Muscle of back (tissue), 13 donors: ENCODE results near the gene MBTPS1. TPM values are rescaled to one million over a fixed set of nuclear protein-coding genes. Genes with fewer than 3 reads are reported as not detected.

Experiments used
- DNase-seq, 3 donors: peaks; one replicate each; pipeline versions ENCODE4 v3.0.0 to v3.0.0-alpha.2; 2013
- long read RNA-seq, 9 donors: transcript quantifications; one replicate each; lab custom pipeline, GENCODE V29; 2026
- polyA plus RNA-seq, 10 donors: library from polyadenylated mRNA; unstranded; fragments of 120-200 nt; gene quantifications; one replicate each; pipeline ENCODE4 v1.2.1, GENCODE V29; 2013; ENCODE audit not compliant: insufficient read length in 10 of 10

MBTPS1 gene
- 10 to 100 TPM; 65.9 to 92.8 (median 68.7) TPM for polyA plus RNA-seq
- long read RNA-seq, donor 1, full-length matches to known transcripts = 9 of 16 reads
- long read RNA-seq, donor 1, partial matches to known transcripts = 7 of 16 reads
- long read RNA-seq, donor 1, other reads (novel, unspliced or antisense) = 0 of 16 reads
- long read RNA-seq, donor 2, full-length matches to known transcripts = 4 of 10 reads
- long read RNA-seq, donor 2, partial matches to known transcripts = 6 of 10 reads
- long read RNA-seq, donor 2, other reads (novel, unspliced or antisense) = 0 of 10 reads
- long read RNA-seq, donor 3 = 0 reads
- long read RNA-seq, donor 4, full-length matches to known transcripts = 3 of 3 reads
- long read RNA-seq, donor 4, partial matches to known transcripts = 0 of 3 reads
- long read RNA-seq, donor 4, other reads (novel, unspliced or antisense) = 0 of 3 reads
- long read RNA-seq, donor 5, full-length matches to known transcripts = 9 of 28 reads
- long read RNA-seq, donor 5, partial matches to known transcripts = 19 of 28 reads
- long read RNA-seq, donor 5, other reads (novel, unspliced or antisense) = 0 of 28 reads
- long read RNA-seq, donor 6, full-length matches to known transcripts = 5 of 10 reads
- long read RNA-seq, donor 6, partial matches to known transcripts = 5 of 10 reads
- long read RNA-seq, donor 6, other reads (novel, unspliced or antisense) = 0 of 10 reads
- long read RNA-seq, donor 7, full-length matches to known transcripts = 2 of 2 reads
- long read RNA-seq, donor 7, partial matches to known transcripts = 0 of 2 reads
- long read RNA-seq, donor 7, other reads (novel, unspliced or antisense) = 0 of 2 reads
- long read RNA-seq, donor 8, full-length matches to known transcripts = 4 of 33 reads
- long read RNA-seq, donor 8, partial matches to known transcripts = 29 of 33 reads
- long read RNA-seq, donor 8, other reads (novel, unspliced or antisense) = 0 of 33 reads
- long read RNA-seq, donor 9, full-length matches to known transcripts = 1 of 1 reads
- long read RNA-seq, donor 9, partial matches to known transcripts = 0 of 1 reads
- long read RNA-seq, donor 9, other reads (novel, unspliced or antisense) = 0 of 1 reads

DNA sequence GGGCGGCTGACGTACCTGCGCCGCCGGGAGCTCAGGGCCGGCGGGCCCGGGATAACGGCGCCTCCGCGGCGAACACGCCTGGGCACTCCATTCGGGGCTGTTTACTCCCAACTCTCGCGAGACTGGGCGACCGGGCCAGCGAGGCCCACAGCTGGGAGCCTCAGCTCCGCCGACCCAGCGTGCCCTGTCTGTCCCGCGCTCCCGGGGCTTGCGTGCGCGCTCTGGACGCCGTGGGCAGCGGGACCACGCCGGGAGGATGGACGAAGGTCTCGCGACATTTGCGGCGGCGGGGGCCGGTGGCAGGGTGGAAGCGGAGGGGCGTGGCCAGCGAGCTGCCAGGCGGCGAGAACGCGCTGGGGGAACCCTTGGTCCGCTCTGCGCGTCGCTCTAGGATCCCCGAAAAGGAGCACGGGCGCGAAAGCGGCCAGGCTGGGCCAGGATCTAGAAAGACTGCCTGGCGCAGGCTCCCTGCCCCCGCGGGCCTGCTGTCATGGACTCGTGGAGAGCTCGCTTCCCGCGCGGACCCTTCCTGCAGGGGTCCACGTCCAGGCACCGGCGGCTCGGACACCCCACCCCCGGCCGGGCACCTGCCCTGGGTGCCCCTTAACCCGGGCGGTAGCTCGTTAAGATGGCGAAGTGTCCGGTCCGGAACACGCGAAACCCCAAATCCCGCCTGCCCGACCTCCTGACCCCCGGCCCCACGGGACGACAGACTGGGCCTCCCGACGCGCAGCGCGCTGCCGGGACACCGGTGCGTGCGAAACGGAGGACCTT lies at the start of gene MBTPS1:
Gene MBTPS1, minus strand, starts transcription at position 223 of the 774 bp plus-strand sequence. CDS start 15,159 bp downstream, outside the sequence.
- DNase-seq = peak; percentile 98 to 99 (median 99)

DNA sequence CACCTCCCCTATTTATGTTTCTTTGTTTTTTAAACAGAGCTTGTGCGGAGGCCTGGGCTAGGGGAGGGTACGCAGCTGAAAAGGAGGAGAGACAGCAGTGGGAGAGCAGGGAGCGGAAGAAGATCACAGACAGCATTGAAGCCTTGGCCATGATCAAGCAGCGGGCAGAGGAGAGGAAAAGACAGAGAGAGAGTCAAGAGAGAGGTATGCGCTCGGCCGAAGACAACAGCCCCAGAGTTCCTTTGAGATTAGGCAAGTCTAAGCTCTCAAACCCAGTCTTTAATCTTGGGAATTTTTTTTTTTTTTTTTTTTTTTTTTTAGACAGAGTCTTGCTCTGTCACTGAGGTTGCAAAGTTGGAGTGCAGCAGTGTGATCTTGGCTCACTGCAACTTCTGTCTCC lies 49.0 kb upstream of the MBTPS1 start:
- no peak for DNase-seq

DNA sequence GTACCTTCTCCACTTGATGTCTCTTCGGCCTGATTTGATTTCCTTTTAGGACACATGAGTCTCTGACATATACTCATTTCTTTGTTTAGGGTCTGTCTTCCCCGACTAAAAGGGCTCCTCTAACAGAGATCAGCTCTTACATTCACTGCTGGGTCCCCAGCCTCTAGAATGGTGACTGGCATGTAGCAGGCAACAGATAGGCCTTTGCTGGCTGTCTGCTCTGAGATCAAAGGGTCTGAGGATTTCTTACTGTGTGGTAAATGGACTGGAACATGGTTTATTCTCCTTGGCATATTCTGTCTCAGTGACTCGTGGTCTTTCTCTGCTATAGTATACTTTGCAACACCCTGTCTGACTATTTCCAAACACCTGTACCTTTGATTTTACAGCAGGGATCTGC lies 45.1 kb upstream of the MBTPS1 start:
- no peak for DNase-seq

DNA sequence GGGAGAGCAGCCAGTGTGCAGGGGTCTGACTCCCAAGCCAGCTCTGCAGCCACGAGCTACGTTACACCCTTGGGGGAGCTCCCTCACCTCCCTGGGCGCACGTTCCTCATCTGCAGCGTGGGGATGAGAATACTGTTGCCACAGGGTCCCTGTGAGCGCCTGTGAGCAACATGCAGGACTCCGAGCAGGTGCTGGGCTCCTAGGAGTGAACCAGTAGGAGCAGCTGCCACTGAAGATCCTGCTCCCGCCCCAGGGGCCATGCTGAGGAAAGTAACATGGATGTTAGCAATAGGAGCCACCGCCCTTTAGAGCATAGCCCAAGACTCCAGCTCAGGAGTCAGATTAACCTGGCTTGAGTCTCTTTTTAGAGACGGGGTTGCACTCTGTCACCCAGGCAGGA lies 44.3 kb upstream of the MBTPS1 start:
- DNase-seq = no peak

DNA sequence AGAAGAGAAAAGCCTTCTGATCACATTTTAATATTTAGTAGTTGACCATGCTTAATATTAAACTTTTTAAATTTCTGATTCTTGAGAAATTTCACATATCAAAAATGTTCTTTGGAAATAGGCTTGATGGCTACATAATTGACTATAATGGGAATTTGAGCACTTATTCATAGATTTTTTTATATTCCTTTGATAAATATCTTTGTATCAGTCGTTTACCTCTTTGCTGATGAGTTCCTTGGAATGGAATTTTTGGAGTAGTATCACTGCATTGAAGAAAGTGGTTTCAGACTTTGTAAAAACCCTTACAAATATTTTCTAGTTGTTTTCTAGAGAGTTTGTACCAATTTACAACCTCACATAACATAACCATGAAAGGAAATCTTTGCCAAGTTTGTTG lies 43.1 kb upstream of the MBTPS1 start:
- no peak for DNase-seq

DNA sequence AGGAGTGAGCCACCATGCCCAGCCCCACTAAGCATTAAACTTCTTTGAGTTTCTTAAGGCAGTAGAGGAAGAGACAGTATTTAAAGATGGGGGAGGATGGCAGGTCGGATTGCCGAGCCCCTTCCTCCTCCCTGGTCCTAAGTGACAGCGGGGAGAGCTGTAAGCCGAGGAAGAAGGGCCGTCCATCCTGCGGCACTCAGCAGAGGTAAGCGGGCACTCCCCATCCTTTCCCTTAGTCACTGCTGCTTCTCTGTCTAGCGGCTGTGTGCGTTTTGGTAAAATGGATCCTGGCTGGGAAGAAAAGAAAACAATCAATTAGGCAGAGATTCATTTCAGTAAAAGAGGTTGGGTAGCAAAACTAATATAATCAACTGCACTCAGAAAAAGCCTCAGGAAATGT lies 42.3 kb upstream of the MBTPS1 start:
- no peak for DNase-seq

DNA sequence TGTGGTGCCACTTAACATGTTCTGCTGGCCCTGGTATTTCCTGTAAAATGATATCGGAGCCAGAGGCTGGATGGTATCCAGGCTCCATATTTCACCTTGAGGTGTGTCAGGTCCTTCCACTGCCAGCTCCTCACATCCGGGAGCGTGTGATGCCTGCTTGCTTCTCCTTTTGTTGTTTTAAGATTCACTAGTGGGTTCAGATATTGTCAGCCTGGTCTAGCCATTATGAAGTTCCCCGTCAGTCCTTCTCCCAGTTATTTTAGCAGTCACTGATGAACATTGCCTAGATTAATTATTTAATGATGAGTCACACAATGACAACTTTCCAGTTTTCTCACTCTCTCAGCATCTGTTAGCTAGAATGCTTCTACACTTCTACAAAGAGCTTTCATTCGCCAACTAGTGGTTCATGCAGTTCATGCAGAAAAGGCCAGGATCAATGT lies 39.6 kb upstream of the MBTPS1 start:
- no peak for DNase-seq

DNA sequence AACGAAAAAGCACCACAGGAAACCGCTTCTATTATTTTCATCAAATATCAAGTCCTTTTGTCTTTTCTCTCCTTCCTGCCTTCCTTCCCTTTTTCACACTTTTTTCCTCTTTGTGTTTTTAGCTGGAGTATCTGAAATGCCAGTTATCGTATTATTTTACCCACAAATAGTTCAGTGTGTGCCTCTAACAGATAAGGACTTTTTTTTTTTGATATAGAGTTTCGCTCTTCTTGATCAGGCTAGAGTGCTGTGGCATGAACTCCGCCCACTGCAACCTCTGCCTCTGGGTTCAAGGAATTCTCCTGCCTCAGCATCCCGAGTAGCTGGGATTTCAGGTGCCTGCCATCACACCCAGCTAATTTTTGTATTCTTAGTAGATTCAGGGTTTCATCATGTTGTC lies 39.0 kb upstream of the MBTPS1 start:
- DNase-seq = no peak

DNA sequence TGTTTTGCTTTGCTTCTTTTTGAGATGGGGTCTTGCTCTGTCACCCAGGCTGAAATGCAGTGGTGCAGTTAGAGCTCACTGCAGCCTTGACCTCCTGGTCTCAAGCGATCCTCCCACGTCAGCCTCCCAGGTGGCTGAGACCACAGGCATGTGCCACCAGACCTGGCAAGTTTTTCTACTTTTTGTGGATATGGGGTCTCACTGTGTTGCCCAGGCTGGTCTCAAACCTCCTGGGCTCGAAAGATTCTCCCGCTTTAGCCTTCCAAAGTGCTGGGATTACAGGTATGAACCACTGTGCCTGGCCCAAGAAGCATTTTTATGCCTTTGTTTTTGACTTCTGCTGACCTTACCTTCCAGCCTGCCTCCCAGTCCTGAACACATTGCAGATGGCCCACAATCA lies 38.5 kb upstream of the MBTPS1 start:
- DNase-seq = no peak

DNA sequence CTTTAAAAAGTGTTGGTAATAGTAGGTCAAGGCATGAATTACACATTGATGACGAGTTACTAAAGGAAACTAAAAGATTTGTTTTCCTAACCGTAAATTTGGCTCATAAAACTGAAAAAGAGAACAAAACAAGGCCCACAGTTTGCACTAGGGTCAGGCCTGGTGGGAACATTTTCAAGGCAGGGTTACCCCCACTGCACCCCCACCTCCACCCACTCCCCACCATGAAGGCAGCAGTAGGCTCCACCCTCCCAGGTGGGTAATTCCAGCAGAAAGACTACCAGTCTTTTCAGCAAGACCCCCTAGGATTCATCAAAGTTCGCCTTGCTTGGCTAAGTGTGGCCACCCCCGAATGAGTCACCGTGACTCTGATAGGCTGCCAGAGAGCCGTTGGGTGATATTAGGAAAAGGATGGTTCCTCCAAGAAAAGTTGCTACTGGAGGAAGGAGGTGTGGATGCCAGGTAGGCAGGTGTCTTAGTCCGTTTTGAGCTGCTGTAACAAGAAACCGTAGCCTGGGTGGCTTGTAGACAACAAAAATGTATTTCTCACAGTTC lies 37.0 kb upstream of the MBTPS1 start:
- DNase-seq = no peak

DNA sequence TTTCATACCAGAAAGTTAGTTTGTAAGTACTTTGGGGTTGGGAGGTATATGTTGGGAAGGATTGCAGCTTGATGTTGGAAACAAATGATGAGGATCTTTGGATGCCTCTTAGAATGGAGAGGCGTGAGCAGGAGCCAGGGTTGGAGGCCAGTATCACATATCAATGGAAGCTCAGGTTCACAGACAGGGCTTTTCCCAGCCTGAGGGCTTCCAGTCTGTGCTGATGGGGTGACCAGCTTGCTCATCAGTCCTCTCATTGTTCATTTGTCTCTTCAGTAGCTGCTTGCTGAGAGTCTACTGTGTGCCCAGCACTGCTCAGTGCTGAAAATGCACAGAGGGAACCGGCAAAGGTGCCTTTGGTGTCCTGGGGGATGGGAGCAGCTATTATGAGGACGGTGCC lies 34.2 kb upstream of the MBTPS1 start:
- DNase-seq = no peak

DNA sequence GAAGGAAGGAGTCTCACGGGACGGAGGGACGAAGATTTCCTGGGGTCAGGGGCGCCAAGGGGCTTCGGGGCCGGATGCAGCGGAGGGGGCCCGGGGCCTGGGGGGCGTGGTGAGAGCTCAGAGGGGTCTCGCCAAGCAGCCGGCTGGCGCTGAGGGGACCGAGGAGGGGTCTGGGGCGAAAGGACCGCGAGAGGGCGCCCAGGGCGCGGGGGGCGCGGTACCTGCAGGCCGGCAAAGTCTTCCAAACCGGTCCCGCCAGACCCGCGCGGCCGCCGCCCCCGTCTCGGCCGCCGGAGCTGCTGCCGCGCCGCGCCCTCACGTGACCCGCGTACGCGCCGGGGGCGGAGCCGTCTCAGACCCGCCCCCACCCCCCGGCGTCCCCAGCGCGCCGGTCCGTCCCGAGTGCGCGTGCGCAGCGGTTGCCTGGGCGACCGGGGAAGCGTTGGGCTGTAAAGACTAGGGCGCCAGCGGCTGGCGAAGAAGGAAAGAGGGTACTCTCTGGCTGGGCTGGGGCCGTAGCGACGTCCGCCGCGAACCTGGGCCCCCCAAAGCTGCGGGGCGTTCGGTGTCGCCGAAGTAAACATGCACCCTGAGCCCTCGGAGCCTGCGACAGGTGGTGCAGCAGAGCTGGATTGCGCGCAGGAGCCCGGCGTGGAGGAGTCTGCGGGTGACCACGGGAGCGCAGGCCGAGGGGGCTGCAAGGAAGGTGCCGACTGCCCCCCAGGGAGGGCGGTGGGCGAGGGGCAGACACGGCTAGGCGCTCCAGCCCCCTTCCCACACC lies 28.3 kb upstream of the MBTPS1 start, which contains the start of the genes DNAAF1 and HSDL1:
Gene DNAAF1, plus strand, starts transcription at position 450 of the 781 bp plus-strand sequence. Its CDS starts 133 bp downstream, at position 583.
Gene HSDL1, minus strand, starts transcription at position 319 of the 781 bp plus-strand sequence. CDS start 13,856 bp downstream, outside the sequence.
- DNase-seq = peak; percentile 88 to 95 (median 94)

DNA sequence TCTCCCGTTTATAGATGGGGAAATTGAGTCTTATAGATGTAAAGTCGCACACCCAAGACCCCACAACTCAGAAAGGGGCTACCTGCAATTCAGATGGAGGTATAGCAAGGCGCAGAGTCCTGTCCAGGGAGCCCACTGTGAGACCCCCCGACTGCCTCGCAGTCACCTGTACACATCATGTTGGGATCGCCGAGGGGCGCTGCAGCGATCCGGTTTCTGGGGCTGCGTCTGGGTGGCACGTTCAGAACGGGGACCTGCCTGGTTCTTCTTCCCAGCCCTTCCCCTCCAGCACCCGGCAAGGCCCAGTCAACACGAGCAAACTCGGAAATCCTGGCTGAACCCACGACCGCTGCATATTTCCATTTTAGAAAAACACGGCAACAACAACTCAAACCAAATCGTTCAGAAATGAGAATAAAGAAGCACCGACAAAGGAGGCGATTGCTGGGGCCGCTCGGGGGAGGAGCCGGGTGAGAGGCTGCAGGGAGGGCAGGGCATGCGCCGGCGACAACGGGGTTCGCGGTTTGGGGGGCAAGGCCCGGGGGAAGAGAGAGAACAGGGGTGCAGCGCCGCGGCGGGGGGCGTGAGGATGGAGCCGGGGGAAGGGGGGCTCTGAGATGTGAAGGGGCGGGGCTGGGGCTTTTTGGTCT lies 27.6 kb upstream of the MBTPS1 start:
- DNase-seq = peak in 2 of 3 donors; percentile 27 to 59

DNA sequence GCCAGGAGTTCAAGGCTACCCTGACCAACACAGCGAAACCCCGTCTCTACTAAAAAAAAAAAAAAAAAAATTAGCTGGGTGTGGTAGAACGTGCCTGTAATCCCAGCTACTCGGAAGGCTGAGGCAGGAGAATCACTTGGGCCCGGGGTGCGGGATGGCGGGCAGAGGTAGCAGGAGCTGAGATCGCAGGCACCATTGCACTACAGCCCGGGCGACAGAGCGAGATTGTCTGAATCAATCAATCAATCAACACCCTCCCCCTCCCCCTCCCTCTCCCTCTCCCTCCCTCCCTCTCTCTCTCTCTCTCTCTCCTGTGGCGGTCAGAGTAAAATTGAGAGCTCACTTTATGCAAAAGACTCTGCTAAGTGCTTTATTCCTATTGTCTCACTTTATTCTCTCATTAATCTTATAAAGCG lies 27.1 kb upstream of the MBTPS1 start:
- no peak for DNase-seq

DNA sequence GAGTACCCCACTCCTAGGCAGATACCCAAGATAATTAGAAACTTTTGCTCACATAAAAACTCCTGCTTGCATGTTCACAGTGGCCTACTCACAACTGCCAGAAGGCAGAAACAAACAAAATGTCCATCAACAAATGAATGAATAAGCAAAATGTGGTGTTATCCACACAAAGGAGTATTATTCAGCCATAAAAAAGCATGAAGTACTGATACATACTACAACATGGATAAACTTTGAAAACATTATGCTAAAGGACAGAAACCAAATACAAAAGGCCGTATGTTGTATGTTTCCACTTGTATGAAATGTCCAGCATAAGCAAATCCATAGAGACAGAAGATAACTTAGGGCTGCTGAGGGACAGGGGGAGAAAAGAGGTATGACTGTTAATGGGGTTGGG lies 26.3 kb upstream of the MBTPS1 start:
- DNase-seq = no peak

DNA sequence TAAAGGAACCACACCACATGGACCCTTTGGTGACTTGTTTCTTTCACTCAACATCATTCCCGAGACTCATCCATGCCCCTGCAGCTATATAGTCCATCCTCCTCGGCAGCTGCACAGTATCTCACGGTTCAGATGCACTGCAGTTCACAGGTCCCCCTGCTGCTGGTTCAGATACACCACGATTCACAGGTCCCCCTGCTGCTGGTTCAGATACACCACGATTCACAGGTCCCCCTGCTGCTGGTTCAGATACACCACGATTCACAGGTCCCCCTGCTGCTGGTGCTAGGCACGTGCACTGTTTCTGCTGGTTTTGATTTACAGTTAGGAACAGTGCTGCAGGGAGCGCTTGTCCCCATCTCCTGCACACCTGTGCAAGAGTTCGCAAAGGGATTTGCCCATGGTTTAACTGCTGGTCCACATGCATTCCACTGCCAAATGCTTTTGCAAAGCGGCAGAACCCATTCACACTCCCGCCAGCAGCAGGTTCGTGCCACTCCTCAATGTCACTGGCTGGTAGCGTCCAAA lies 24.5 kb upstream of the MBTPS1 start:
- no peak for DNase-seq

DNA sequence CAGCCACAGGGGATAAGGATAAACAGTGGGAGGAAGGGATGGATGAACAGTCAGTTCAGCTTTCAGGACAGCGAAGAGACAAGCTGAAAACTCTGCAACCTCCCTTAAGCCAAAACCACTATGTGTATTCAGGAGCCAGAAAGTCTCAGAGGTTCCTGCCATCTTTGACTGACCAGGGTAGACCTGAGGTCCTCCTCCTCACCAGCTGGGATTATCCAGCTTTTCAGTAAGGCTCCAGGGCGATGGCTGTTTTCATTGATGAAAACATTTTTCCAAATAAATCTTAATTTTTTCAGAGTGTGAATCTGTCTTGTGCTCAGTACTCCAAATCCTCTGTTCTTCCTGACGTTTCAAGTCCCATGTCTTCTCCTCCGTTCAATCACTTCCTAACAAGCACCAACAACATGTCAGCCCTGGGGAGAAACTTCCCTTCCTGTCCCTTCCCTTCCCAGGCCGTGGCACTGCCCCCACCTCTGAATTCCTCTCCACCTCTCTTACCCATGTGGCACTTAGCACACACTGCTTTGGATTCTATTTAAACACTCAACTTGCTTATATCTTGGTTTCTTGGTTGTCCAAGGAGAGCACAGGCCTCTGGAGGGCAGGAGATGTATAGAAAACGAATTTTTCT lies 23.0 kb upstream of the MBTPS1 start:
- DNase-seq = no peak

DNA sequence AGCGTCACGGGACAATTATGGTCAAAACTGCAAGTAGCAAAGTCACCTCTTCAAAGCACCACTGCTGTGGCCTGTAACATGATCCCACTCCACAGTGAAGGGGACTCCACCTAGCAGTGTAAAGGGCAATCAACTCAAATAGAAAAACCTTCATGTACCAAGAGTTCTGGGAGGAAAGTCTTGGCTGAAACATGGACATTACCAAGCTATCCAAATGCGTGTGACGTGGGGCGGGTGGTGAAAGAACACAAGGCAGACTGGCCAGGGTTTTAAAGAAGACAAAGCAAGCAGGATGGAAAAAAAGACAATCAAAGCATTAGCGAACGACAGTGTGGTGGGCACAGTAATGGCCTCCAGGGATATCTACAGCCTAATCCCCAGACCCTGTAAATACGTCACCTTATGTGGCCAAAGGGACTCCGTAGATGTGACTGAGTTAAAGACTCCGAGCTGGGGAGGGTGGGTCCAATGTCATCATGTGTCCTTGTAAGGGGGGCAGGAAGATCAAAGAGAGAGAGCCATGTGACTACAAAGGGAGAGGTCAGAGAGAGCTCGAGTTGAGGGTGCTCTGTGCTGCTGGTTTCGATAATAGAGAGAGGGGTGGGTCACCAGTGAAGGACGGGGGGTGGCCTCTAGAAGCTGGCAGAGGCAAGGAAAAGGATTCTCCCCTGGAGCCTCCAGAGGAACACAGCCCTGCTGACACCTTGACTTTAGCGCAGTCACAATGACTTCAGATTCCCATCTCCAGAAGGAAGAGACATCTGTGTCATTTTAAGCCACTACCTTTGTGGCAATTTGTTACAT lies 22.3 kb upstream of the MBTPS1 start:
- DNase-seq = no peak
